HFF-Myc (cell line): Measurements from ENCODE around the gene RFX5.

ENCODE experiments used
- DNase-seq: peaks from one replicate; pipeline ENCODE4 v3.0.0-alpha.2; 2011; ENCODE audit warnings: low read depth; ENCODE audit errors: extremely low read depth
- H3K4me3 ChIP-seq: replicated peaks from 2 replicates; pipeline ENCODE4 v1.5.1; 2011; ENCODE audit warnings: low read depth, mild to moderate bottlenecking, control low read depth, low read length
- CTCF ChIP-seq: IDR thresholded peaks from 2 replicates; pipeline ENCODE4 v1.5.1; 2012; ENCODE audit warnings: mild to moderate bottlenecking, low read depth, low read length, control low read depth; ENCODE audit errors: missing control alignments

Gene RFX5

DNA sequence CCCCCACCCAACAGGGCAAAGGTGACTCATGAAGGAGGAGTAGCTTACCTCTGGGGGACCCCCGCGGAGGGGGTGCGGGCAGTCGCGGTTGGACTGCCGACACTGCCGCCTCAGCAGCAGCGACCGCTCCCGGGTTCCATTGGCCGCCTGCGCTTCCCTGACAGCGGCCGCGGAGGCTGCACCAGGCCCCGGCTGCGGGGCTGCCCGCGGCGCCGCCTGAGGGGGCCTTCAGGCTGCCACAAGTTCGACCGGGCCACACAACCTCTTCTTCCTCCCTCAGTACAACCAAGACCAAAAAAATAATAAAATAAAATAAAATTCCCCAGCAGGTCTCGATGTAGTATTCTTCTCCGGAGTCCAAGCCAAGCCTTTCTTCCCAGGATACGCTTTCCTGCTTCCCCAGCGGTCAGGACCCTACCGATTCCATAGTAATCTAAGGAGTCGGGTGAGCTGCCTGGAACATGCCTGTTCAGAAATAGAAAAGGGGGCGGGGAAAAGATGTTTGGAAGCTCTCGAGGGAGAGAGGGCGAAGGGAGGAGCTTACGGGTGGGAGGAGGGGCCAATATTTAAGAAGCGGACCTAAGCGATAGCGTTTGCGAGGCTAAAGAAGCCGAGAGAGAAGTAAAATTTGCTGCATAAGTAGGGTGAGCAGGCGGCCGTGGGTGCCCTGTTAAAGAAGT, 19.7 kb downstream of the RFX5 start, which contains the start of gene PI4KB:
Gene PI4KB, minus strand, starts transcription at position 194 of the 680 bp plus-strand sequence. CDS start 10,935 bp downstream, outside the sequence.
- peak within 1 kb of the TSS; percentile 50 for H3K4me3 ChIP-seq
- no peak for TF ChIP-seq CTCF
- peak; percentile 95 for DNase-seq

DNA sequence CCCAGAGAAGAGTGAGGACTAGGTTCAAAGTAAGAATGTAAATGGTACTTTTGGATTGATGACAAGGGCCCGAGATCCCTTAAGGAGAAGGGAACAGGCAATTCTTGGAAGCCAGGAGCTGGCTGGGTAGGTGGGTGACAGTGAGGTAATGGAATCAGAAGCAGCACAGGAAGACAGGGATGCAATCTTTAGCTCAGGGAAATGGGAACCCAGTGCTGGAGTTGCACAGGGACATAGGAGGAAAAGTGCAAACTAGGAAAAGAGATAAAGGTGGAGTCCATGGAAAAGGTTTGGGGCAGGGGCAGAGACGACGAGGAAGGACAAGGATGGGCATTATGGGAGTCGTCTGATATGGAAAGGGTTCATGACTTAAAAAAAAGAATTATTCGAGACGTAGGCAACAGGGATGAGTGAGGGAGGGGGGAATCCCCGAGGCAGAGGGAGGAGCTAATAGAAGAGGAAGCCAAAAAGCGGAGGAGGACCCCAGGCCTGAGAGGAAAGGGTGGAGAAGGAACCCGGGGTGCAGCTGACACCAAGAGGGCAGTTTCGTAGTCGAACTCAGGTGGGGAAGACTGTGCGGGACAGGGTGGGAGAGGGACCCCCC, 20.3 kb downstream of the RFX5 start:
- TF ChIP-seq CTCF = no peak
- DNase-seq = no peak
- H3K4me3 ChIP-seq = peak overlapping the region; percentile 50

DNA sequence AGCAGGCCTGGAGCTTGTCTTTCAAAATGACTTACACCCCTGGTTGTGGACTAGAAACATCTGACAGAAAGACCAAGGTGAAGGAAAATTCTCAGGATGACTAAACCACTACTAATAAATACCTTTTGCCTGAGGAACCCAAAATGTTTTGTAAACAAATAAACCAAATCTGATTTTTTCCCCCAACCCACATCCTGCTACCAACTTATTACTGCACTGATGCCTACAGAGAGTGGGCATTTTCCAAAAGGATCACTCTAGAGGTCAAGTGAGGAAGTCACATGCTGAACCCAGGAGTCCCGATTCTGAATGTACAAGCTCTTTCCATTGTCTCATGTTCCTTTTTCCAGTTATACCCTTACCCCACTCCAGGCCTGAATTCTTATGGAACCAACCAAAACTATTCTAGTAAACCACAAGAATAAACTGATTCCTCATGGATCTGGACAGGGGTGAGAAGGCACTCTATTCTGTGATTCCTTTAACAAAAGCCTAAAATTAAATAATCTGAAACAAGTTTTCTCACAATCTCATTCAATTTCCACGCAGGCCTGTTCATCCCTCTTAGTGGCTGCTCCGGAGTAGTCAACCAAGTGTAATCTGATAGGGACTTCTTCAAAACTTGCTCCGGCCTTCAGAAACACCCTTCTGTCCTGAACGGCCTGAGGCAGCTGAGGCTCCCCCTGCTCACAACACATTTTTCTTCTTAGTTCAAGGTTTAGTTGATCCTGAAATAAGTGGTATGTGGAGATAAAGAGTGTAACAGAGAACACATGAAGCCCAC, 21.2 kb downstream of the RFX5 start:
- DNase-seq = no peak
- H3K4me3 ChIP-seq = peak overlapping the region; percentile 50
- TF ChIP-seq CTCF = no peak

DNA sequence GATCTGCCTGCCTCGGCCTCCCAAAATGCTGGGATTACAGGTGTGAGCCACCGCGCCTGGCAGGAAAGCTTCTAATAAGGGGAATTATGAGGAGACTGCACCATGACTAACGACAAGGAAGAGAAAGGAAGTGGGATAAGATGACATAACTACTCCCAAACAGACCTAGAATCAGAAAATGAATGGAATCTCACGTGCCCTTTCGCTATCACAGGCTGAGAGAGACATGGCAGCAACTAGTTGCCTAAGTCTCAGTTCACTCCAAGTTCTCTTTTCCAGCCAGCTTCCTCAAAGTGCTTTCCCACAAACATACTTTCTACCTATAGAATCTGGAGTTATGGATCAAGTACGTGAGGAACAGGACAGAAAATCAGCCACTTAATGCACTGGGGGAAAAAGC, 21.8 kb downstream of the RFX5 start:
- H3K4me3 ChIP-seq = peak overlapping the region; percentile 50
- no peak for DNase-seq

GRCh38 chr1:151324390-151324930, 22.6 kb downstream of the RFX5 start:
- no peak for TF ChIP-seq CTCF
- no peak overlapping the region for H3K4me3 ChIP-seq
- DNase-seq = no peak

More for the DNA sequence above, 21.8 kb downstream of the RFX5 start:
- TF ChIP-seq CTCF = no peak

DNA sequence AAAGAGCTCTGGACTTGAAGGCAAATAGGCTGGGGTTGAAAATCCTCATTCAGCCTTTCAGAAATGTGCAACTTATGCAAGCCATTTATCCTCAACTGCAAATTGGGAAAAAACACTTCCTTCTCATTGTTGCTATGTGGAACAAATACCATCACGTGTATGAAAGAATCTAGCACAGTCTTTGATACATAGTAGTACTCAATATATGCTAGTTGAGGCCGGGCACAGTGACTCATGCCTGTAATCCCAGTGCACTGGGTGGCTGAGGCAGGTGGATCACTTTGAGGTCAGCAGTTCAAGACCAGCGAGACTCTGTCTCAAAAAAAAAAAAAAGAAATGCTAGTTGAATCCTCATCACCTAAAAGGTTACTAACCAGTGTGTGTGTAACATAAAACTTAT, 28.1 kb downstream of the RFX5 start:
- no peak for TF ChIP-seq CTCF
- no peak overlapping the region for H3K4me3 ChIP-seq

More for the DNA sequence above, 28.1 kb downstream of the RFX5 start:
- no peak for DNase-seq
